ENCODE data around the gene ALDOC. TPM values are rescaled to one million over a fixed set of nuclear protein-coding genes. Genes with fewer than 3 reads are reported as not detected.

The ALDOC gene
- total and polyA plus RNA-seq, 4 donors, result 15.5 to 52.5 (median 30.6) TPM

DNA sequence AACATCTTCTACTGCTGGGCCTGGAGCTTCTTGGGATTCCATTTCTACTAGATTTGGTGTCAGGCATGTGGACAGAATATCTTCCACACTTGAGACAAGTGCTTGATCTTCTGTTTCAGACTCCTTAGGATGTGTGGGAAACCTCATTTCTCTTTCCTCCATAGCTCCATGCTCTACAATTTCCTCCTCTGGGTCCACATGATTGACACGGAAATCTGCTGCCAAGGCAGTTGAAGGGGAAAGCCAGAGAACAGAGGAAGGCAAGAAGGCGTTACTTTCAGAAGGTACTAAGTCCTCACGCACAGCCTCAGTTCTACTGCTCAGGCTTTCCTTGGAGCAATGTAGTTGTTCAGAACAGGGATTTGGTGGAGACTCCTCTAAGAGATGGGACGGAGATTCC, 15.6 kb upstream of the ALDOC start:
- H3K9ac ChIP-seq (ENCODE audit: insufficient read depth in 1 of 2, low read length in 2 of 2), result no peak overlapping the region
- 95% methylated on average over 4 of the region's 4 CpGs for WGBS, 2 donors
- H3K36me3 ChIP-seq (ENCODE audit: control insufficient read depth in 4 of 4, insufficient read depth in 4 of 4, low read length in 4 of 4), result peaks cover 0 to 15% (median 5%) of the 10 kb centered on the region in 4 donors
- no peak overlapping the region for H3K4me3 ChIP-seq
- no peaks in the 10 kb centered on the region for H3K9me3 ChIP-seq (ENCODE audit: control insufficient read depth in 4 of 4, insufficient read depth in 3 of 4, low read length in 3 of 4)
- peaks cover 0 to under 1% (median 0%) of the 10 kb centered on the region in 5 donors for H3K4me1 ChIP-seq (ENCODE audit: control insufficient read depth in 5 of 5, insufficient read depth in 5 of 5, low read length in 5 of 5)
- H3K27ac ChIP-seq (ENCODE audit: low read depth in 1 of 2, low read length in 1 of 2), result no peak overlapping the region
- no peaks in the 10 kb centered on the region for H3K27me3 ChIP-seq (ENCODE audit: control insufficient read depth in 3 of 3, insufficient read depth in 3 of 3, low read length in 2 of 3)
- no peak for DNase-seq
- TF ChIP-seq, protein P1, sequence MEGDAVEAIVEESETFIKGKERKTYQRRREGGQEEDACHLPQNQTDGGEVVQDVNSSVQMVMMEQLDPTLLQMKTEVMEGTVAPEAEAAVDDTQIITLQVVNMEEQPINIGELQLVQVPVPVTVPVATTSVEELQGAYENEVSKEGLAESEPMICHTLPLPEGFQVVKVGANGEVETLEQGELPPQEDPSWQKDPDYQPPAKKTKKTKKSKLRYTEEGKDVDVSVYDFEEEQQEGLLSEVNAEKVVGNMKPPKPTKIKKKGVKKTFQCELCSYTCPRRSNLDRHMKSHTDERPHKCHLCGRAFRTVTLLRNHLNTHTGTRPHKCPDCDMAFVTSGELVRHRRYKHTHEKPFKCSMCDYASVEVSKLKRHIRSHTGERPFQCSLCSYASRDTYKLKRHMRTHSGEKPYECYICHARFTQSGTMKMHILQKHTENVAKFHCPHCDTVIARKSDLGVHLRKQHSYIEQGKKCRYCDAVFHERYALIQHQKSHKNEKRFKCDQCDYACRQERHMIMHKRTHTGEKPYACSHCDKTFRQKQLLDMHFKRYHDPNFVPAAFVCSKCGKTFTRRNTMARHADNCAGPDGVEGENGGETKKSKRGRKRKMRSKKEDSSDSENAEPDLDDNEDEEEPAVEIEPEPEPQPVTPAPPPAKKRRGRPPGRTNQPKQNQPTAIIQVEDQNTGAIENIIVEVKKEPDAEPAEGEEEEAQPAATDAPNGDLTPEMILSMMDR (IDR thresholded peaks at IDR 0.05; ENCODE audit: control extremely low read depth, extremely low read depth), result no peak
- no peak for ATAC-seq (ENCODE audit: insufficient read depth, low FRiP score)

DNA sequence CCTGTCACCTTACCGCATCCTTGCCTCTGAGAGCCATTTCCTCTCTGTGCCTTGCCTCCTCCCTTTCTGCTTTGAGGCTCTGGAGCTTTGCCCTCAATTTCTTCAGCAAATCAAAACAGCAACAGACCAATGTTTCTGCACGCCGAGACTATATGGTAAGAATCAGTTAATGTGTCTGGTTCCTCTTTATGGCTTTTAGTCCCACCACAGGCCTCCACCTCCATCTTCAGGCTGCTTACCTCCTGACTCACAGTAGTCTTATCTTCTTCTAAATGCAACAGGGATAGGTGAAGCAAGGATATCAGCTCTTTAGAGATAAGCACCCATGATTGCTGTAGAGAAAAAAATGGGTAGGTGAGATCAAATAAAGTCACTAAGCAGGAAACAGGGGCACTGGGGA, 9.2 kb upstream of the ALDOC start:
- 70 to 88% methylated on average over 3 of the region's 3 CpGs for WGBS, 2 donors
- Histone ChIP-seq H3K27ac (ENCODE audit: low read depth in 1 of 2, low read length in 1 of 2) (no peak overlapping the region), H3K27me3 (ENCODE audit: control insufficient read depth in 3 of 3, insufficient read depth in 3 of 3, low read length in 2 of 3) (no peaks in the 10 kb centered on the region), H3K36me3 (ENCODE audit: control insufficient read depth in 4 of 4, insufficient read depth in 4 of 4, low read length in 4 of 4) (peaks cover 0 to 24% (median 13%) of the 10 kb centered on the region in 4 donors), H3K9me3 (ENCODE audit: control insufficient read depth in 4 of 4, insufficient read depth in 3 of 4, low read length in 3 of 4) (no peaks in the 10 kb centered on the region), H3K4me3 (no peak overlapping the region), H3K9ac (ENCODE audit: insufficient read depth in 1 of 2, low read length in 2 of 2) (no peak overlapping the region), H3K4me1 (ENCODE audit: control insufficient read depth in 5 of 5, insufficient read depth in 5 of 5, low read length in 5 of 5) (peaks cover 0 to 13% (median 0%) of the 10 kb centered on the region in 5 donors)
- TF ChIP-seq, protein P1 (IDR thresholded peaks at IDR 0.05; ENCODE audit: control extremely low read depth, extremely low read depth), result no peak
- DNase-seq (no peak), ATAC-seq (ENCODE audit: insufficient read depth, low FRiP score) (no peak)

DNA sequence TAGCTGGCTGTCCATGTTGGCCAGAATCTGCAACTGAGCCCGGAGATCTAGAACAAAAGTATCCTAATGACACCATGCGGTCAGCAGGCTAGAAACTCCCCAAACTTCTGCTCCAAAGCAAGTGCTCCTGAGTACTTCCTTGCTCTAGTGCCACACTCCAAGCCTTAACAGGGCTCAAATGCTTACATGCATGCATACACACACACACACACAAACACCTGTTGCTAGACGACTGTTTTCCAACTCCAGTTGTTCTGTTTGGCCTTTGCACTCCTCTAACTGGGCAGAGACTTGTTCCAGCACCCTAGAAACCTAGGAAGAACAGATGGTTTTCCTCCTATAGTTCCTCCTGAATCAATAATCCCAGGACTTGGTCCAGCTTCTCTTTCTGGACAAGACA, 7.7 kb upstream of the ALDOC start:
- Histone ChIP-seq H3K4me1 (ENCODE audit: control insufficient read depth in 5 of 5, insufficient read depth in 5 of 5, low read length in 5 of 5) (peaks cover 0 to 23% (median 0%) of the 10 kb centered on the region in 5 donors), H3K4me3 (no peak overlapping the region), H3K9ac (ENCODE audit: insufficient read depth in 1 of 2, low read length in 2 of 2) (no peak overlapping the region), H3K27ac (ENCODE audit: low read depth in 1 of 2, low read length in 1 of 2) (no peak overlapping the region), H3K36me3 (ENCODE audit: control insufficient read depth in 4 of 4, insufficient read depth in 4 of 4, low read length in 4 of 4) (peaks cover 0 to 21% (median 13%) of the 10 kb centered on the region in 4 donors), H3K27me3 (ENCODE audit: control insufficient read depth in 3 of 3, insufficient read depth in 3 of 3, low read length in 2 of 3) (no peaks in the 10 kb centered on the region), H3K9me3 (ENCODE audit: control insufficient read depth in 4 of 4, insufficient read depth in 3 of 4, low read length in 3 of 4) (no peaks in the 10 kb centered on the region)
- no peak for DNase-seq
- ATAC-seq (ENCODE audit: insufficient read depth, low FRiP score), result no peak
- WGBS, 2 donors, result 74 to 92% methylated on average over 3 of the region's 3 CpGs
- TF ChIP-seq, protein P1 (IDR thresholded peaks at IDR 0.05; ENCODE audit: control extremely low read depth, extremely low read depth), result no peak

DNA sequence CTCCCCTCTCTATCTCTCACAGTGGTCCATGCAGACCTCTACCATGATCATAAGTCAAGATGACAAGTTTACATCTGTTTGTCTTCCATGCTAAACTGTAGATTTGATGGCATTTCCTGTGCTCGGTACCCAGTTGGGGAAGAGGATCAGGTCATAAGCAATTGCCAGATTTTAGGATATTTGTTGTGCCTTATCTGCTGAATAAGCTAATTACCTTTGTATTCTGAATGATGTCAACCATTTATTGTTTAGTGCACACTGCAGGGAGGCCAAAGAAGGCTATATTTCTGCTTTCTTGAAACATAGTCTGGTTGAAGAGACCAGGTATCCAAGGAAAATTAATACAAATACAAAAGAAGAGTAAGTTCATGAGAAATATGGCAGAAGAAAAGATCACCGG, 5.8 kb upstream of the ALDOC start:
- Histone ChIP-seq H3K4me3 (no peak overlapping the region), H3K9me3 (ENCODE audit: control insufficient read depth in 4 of 4, insufficient read depth in 3 of 4, low read length in 3 of 4) (no peaks in the 10 kb centered on the region), H3K9ac (ENCODE audit: insufficient read depth in 1 of 2, low read length in 2 of 2) (no peak overlapping the region), H3K27ac (ENCODE audit: low read depth in 1 of 2, low read length in 1 of 2) (no peak overlapping the region), H3K36me3 (ENCODE audit: control insufficient read depth in 4 of 4, insufficient read depth in 4 of 4, low read length in 4 of 4) (peaks cover 0 to 27% (median 14%) of the 10 kb centered on the region in 4 donors), H3K4me1 (ENCODE audit: control insufficient read depth in 5 of 5, insufficient read depth in 5 of 5, low read length in 5 of 5) (peaks cover 0 to 23% (median 0%) of the 10 kb centered on the region in 5 donors), H3K27me3 (ENCODE audit: control insufficient read depth in 3 of 3, insufficient read depth in 3 of 3, low read length in 2 of 3) (no peaks in the 10 kb centered on the region)
- TF ChIP-seq, protein P1 (IDR thresholded peaks at IDR 0.05; ENCODE audit: control extremely low read depth, extremely low read depth), result no peak
- DNase-seq, result no peak
- 96 to 97% methylated on average over 2 of the region's 2 CpGs for WGBS, 2 donors
- ATAC-seq (ENCODE audit: insufficient read depth, low FRiP score), result no peak
